Ectodermal cell (in vitro differentiated cells): ENCODE results near the gene EYA4.

Source experiments
- H3K27ac ChIP-seq: 2 replicates; pipeline ENCODE4 v1.7.0; 2013; ENCODE audit warnings: mild to moderate bottlenecking, low read depth, low read length; ENCODE audit not compliant: insufficient read depth, poor library complexity, severe bottlenecking
- H3K27me3 ChIP-seq: 2 replicates; pipeline ENCODE4 v1.7.0; 2013; ENCODE audit warnings: mild to moderate bottlenecking, low read length; ENCODE audit not compliant: insufficient read depth, control insufficient read depth, poor library complexity, severe bottlenecking
- H3K36me3 ChIP-seq: one replicate; pipeline ENCODE4 v1.7.0; 2013; ENCODE audit warnings: low read length; ENCODE audit not compliant: control insufficient read depth, insufficient read depth
- H3K4me1 ChIP-seq: one replicate; pipeline ENCODE4 v1.7.0; 2013; ENCODE audit warnings: low read length; ENCODE audit not compliant: control insufficient read depth, insufficient read depth
- H3K4me3 ChIP-seq: 2 replicates; pipeline ENCODE4 v1.7.0; 2013; ENCODE audit warnings: low read depth, low read length, control low read depth; ENCODE audit not compliant: insufficient read depth
- H3K9me3 ChIP-seq: 2 replicates; pipeline ENCODE4 v1.7.0; 2013; ENCODE audit warnings: mild to moderate bottlenecking, low read length, moderate library complexity; ENCODE audit not compliant: control insufficient read depth
- WGBS, 2 experiments: methylation state at CpG; one replicate each; pipeline ENCODE4 v1.1.7; 2013; ENCODE audit warnings: missing lambda C conversion rate in 2 of 2; 5-methylcytosine and 5-hydroxymethylcytosine counted together

The EYA4 gene

DNA sequence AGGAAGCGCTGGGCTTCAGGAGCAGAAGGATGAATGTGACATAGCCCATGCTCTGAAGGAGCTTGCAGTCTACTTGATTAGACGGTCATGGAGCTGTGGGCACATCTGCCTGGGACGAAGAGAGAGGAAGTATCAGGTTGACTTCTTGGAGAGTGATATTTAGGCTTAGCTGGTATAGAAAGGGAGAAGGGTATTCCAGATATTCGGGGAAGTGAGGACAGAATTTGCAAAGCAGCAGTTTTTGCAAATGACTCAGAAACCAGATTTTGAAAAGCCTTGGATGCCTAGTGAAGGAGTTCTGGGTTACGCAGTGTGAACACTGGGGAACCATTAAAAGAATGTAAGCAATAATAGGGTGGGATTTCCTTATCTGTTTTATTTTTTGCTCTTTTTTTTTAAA lies 60.7 kb downstream of the EYA4 start:
- Histone ChIP-seq H3K27ac (no peak overlapping the region), H3K4me1 (no peaks in the 10 kb centered on the region), H3K9me3 (no peaks in the 10 kb centered on the region), H3K27me3 (no peaks in the 10 kb centered on the region), H3K36me3 (no peaks in the 10 kb centered on the region), H3K4me3 (no peak overlapping the region)
- 93% methylated on average over 5 of the region's 5 CpGs for WGBS, 2 experiments

DNA sequence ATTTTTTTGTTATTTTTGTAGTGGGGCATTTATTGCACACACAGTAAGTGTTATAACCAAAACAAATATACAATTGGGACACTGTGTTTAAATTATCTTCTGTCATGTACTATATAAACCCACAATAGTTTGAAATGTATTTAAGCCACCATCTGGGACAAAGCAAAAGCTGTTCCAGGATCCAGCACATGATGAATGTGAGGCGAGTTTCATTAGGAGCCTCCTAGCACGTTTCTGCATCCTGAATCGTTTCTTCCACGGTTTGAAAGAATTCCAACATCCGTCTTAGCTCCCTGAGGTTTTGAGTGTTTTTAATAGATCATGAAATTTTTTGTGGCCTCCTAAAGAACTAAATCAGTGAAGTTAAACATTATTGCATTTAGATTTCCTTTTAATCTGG lies 65.8 kb downstream of the EYA4 start:
- Histone ChIP-seq H3K4me3 (no peak overlapping the region), H3K27ac (no peak overlapping the region), H3K27me3 (no peaks in the 10 kb centered on the region), H3K9me3 (no peaks in the 10 kb centered on the region), H3K36me3 (no peaks in the 10 kb centered on the region), H3K4me1 (no peaks in the 10 kb centered on the region)
- WGBS, 2 experiments, result 95 to 100% methylated on average over 5 of the region's 5 CpGs

DNA sequence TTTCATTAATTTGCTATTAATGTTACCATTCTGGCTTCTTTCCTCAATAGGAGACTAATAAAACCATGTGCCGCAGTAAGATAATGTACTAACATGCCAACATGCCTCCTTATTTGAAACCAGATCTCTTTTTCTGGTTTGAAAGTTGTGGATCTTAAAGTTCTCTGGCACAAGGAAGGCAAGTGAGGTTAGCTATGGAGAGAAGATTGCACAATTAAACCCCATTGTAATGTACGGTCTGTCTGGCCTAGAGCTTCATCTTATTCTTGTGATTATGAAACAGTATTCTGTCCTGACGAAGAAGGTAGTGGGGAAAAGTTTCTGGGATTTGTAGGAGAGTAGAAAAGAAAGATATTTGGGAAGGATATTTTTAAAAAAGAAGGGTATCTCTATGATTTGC lies 68.4 kb downstream of the EYA4 start:
- H3K27ac ChIP-seq, result no peak overlapping the region
- H3K27me3 ChIP-seq, result no peaks in the 10 kb centered on the region
- H3K9me3 ChIP-seq, result no peaks in the 10 kb centered on the region
- H3K4me1 ChIP-seq, result peaks cover 7% of the 10 kb centered on the region
- no peak overlapping the region for H3K4me3 ChIP-seq
- WGBS, 2 experiments, result 86 to 92% methylated on average over 2 to 3 of the region's 3 CpGs
- no peaks in the 10 kb centered on the region for H3K36me3 ChIP-seq

DNA sequence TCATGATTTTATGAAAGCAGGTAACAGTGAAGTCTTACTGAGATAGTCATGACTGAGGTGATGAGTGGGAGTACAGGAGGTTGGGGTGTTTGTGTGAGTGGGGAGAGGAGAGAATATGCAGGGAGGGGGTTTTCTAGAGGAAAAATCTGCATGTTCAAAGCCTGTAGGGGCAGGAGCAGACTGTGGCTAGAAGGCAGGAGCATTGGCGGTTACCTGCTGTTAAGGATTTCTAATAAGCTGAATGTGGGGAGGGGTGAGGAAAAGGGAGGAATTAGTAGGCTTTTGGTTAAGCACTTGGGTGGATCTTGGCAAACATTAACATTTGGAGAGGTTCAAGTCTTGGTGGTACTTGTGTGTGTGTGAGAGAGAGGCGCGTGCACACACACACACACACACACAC lies 70.8 kb downstream of the EYA4 start:
- H3K27ac ChIP-seq, result no peak overlapping the region
- peaks cover 7% of the 10 kb centered on the region for H3K4me1 ChIP-seq
- H3K4me3 ChIP-seq, result no peak overlapping the region
- H3K9me3 ChIP-seq, result no peaks in the 10 kb centered on the region
- 41 to 52% methylated on average over 1 of the region's 3 CpGs for WGBS, 2 experiments
- H3K36me3 ChIP-seq, result no peaks in the 10 kb centered on the region
- no peaks in the 10 kb centered on the region for H3K27me3 ChIP-seq

DNA sequence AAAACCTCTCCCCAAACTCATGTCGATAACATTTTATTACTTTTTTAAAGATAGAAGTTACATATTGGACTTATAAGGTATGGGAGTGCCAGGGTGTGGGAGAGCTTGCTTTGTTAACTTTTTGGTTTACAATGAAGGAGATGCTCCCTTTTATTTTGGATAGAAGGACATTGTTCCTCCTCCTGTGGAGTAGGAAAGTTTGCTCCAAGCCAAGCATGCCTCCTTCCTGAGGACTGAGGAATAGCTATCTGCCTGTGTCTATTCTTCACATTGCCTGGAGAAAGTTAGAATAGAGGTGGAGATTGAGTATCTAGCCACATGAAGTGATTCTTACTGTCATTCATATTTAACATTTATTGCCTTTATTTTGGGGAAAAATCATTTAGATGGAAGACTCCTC lies 71.9 kb downstream of the EYA4 start:
- Histone ChIP-seq H3K27ac (no peak overlapping the region), H3K36me3 (no peaks in the 10 kb centered on the region), H3K4me3 (no peak overlapping the region), H3K27me3 (no peaks in the 10 kb centered on the region), H3K9me3 (no peaks in the 10 kb centered on the region), H3K4me1 (peaks cover 7% of the 10 kb centered on the region)
- WGBS, 2 experiments, result no CpG with 5 or more reads among the region's 1 CpG

DNA sequence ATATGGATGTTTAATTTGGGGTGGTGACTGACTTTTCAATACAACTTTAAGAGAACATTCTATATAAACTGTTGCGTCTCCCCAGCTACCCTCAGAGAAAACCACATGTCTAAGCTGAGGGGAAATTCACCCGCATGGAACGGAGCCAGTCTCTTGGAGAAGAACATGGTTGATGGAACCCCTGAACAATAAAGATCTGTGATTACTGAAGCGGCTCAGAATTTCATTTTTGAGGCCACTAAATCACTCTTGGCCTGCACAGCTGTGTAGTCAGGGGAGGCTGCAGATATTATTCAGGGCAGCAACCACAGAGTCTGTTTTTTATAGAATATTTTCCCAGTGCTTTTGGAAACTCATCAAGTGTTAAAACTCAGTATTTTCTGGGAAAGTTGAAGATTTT lies 73.8 kb downstream of the EYA4 start:
- Histone ChIP-seq H3K36me3 (no peaks in the 10 kb centered on the region), H3K4me3 (no peak overlapping the region), H3K27me3 (no peaks in the 10 kb centered on the region), H3K4me1 (peaks cover 7% of the 10 kb centered on the region), H3K27ac (no peak overlapping the region), H3K9me3 (no peaks in the 10 kb centered on the region)
- 89 to 96% methylated on average over 3 to 4 of the region's 4 CpGs for WGBS, 2 experiments

DNA sequence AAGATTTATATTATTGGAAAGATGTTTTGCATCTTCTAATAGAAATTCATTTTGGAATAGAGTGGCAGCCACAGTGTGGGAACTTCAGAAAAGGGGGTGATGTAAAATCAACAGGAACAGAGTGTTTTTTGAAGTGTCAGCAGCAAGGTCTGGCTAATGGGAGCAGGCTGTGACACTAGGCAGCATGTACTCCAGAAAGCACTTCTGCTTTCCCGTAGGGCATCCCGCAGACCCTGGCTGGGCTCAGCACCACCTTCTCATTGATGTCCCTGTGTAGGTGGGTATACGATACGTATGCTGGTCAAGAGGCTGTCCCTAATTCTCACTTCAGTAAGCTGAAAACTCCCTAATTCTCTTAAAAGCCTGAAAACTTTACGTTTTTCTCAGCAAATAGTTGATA lies 74.7 kb downstream of the EYA4 start:
- WGBS, 2 experiments, result 83 to 87% methylated on average over 4 to 5 of the region's 5 CpGs
- H3K27me3 ChIP-seq, result no peaks in the 10 kb centered on the region

DNA sequence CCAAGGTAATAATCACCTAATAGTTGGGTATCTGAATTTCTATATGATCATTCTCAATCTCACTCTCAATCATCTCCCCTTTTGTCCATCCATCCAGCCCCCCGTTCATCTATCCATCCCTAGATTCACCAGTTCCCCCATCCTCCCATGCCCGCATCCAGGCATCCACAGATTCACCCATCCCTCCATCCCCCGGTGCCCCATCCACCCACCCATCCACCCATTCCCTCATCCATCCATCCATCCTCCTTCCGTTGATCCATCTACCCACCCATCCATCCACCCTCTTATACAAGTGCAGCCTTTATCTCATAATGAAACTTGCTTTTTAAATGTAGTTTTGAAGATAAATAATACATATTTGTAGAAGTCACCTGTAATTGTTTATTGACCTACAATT lies 76.5 kb downstream of the EYA4 start:
- H3K4me3 ChIP-seq, result no peak overlapping the region
- no peak overlapping the region for H3K27ac ChIP-seq
- WGBS, 2 experiments, result 88 to 94% methylated on average over 4 of the region's 4 CpGs
- no peaks in the 10 kb centered on the region for H3K9me3 ChIP-seq
- H3K4me1 ChIP-seq, result peaks cover 5% of the 10 kb centered on the region
- no peaks in the 10 kb centered on the region for H3K36me3 ChIP-seq
- no peaks in the 10 kb centered on the region for H3K27me3 ChIP-seq

More for the DNA sequence above, 74.7 kb downstream of the EYA4 start:
- Histone ChIP-seq H3K36me3 (no peaks in the 10 kb centered on the region), H3K4me1 (peaks cover 7% of the 10 kb centered on the region), H3K9me3 (no peaks in the 10 kb centered on the region), H3K4me3 (no peak overlapping the region), H3K27ac (no peak overlapping the region)

DNA sequence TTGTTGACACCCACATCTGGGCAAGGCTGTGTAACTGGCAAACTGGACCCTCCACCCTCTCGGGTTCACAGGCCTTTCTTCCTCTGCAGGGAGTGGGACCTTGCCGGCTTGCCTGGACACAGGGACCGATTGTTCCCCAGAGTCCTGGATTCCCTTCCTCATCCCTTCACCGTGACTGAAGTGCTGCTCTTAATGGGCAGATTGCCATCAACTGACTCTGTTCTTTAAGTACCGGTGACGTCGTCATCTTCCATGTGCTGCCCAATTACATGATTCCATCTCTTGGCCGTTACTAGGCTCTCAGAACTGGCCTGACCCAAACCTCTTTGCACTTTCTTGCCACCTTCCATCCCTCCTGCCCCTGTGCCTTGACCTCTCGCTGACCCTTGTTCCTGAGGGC lies 85.4 kb downstream of the EYA4 start:
- Histone ChIP-seq H3K27me3 (no peaks in the 10 kb centered on the region), H3K4me3 (no peak overlapping the region), H3K9me3 (no peaks in the 10 kb centered on the region), H3K27ac (no peak overlapping the region), H3K4me1 (no peaks in the 10 kb centered on the region), H3K36me3 (no peaks in the 10 kb centered on the region)
- 94 to 95% methylated on average over 8 to 9 of the region's 9 CpGs for WGBS, 2 experiments

DNA sequence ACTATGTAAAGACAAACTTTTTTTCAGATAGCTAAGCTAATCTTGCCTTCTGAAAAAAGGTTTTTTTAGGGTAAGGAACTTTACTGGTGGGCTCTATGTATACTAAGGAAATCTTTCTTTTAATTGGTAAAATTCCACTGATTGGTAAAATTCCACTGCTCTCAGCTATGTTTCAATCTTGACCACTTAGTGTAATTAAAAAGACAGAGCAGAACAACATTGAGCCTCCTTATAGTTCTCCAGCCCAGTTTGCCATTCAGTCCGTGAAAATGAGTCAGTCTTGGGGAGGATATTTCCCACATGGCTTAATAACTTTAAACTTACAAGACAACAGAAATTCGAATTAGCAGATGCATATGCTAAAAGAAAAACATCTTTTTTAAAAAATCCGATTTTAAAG lies 92.7 kb downstream of the EYA4 start:
- Histone ChIP-seq H3K27me3 (no peaks in the 10 kb centered on the region), H3K9me3 (no peaks in the 10 kb centered on the region), H3K27ac (no peak overlapping the region), H3K36me3 (no peaks in the 10 kb centered on the region), H3K4me3 (no peak overlapping the region), H3K4me1 (peaks cover 2% of the 10 kb centered on the region)
- WGBS, 2 experiments, result 88 to 93% methylated on average over 3 of the region's 3 CpGs

DNA sequence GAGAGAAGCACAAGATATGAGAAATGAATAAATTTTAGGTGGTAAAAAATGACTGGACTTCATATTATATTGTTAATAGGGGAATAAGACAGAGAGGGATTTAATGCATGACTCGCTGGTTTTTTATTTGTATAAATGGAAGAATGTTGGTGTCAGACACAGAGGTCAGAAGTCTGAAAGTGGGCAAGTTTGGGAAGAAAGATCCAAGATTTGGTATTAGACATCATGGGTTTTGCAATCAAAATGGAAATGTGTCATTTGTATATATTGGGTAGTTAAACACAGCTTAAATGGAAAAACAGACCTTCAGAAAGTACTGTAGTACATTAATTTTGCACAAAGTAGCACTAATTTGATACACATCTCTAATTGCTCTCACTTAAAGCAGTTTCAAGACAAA lies 96.2 kb downstream of the EYA4 start:
- Histone ChIP-seq H3K36me3 (no peaks in the 10 kb centered on the region), H3K27me3 (no peaks in the 10 kb centered on the region), H3K4me3 (no peak overlapping the region), H3K27ac (no peak overlapping the region), H3K4me1 (peaks cover 2% of the 10 kb centered on the region), H3K9me3 (no peaks in the 10 kb centered on the region)
- 90 to 100% methylated on average over 1 of the region's 1 CpG for WGBS, 2 experiments
